GM19193 (cell line): ENCODE results near the gene DNAJB6.

Source experiments
- POLR2A ChIP-seq: IDR thresholded peaks from 4 replicates; pipeline ENCODE4 v1.6.1; 2011; ENCODE audit not compliant: insufficient read depth, insufficient read length; ENCODE audit errors: extremely low read depth

DNAJB6 gene

DNA sequence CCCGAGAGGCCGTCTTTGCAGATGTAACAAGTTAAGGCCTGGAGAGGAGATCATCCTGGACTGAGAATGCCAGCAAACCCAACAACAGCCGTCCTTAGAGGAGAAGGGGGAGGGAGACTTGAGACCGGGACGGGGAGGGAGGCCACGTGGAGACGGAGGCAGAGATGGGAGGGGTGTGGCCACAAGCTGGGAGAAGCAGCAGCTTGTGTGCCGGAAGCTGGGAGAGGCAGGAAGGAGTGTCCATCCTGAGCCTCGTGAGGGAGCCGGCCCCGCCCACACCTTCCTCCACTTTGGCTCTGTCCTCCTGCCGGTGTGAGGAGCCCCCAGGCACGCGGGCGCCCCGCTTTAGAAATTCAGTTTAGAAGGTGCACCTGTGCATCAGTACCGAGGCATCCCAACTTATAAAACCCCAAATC, 95.7 kb downstream of the DNAJB6 start:
- TF ChIP-seq POLR2A, result no peak

DNA sequence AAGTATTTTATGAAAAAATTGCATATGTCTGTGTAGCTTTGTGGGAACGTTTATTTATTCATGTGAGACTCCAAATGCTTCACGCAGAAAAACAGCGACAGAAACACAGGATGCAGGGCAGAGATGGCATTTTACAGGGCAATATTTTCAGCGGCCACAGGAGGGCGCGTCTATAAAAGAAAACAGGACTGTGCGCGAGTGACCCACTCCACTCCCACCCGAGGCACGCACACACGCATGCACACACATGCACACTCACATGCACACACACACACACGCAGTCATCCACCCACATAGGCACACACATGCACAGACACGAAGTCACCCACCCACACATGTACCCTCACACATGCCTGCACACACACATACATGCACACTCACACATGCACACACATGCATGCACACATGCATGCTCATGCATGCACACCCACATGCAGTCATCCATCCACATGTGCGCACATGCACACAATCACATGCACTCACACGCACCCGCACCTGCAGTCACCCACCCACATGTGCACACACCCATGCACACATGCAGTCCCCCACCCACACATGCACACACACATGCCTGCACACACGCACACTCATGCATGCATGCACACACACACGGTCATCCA, 96.3 kb downstream of the DNAJB6 start:
- TF ChIP-seq POLR2A, result no peak

DNA sequence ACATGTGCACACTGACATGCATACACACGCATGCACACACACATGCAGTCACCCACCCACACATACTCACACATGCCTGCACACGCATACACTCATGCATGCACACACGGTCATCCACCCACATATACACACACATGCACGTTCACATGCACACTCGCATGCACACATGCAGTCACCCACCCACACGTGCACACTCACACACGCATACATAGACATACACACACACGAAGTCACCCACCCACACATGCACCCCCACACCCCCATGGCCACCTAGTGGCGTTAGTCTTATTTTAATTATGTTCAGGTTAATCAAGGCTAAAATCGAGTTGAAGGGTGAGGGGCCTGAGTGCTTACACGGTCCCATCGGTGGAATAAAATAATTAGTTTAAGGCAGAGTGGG, 96.8 kb downstream of the DNAJB6 start:
- TF ChIP-seq POLR2A, result no peak

DNA sequence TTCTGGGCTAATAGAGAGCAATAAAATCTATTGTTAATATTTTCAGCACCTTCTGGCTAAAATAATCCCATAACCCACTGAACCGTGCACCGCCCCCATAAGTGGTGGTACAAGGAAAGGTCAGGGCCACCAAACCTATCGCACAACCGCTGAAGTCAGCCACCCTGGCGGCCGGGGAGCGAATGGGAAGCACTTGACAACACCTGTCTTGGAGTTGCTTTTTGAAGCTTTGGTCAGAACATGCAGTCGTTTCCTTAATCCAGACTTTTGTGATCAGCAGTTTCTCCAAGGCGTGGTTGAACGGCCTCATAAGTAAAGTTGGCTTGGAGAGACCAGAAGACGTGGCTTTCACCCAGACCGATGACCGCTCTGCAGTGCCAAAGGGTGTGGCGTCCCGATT, 97.4 kb downstream of the DNAJB6 start:
- TF ChIP-seq POLR2A, result no peak

DNA sequence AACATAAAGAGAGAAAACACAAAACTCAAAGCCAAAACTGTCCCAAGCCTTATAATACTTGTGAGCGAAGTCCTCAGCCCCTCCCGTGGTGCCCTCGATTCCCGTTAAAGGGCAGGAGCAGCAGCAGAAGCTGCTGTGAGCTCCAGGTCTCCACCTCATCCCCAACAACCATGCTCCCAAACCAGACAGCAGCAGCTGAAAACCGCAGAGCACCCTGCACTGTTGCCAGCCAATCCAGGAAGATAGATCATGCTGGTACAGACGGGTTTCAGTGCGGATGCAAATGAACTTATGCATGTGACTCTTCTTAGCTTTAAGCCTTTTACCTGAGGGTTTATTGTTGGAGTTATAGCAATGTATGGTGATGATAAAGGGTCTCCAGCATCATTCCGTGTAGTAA, 97.9 kb downstream of the DNAJB6 start:
- no peak for TF ChIP-seq POLR2A

DNA sequence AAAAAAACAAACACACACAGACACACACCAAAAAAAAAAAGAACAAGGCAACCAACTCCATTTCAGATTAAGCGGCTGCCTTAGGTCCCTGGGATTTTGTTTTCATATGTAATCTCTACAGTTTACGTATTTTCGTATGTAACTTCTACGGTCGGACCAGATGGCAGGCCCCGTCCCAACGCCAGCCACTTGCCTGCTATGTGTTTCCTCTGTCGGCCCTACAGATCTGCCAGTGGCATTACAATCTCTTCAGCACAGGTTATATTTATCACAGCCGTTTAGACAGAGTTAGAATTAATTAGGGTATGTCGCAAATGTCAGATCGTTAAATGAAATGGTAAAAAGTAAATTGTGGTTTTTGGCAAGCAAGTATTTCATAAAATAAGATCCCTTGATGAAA, 99.3 kb downstream of the DNAJB6 start:
- TF ChIP-seq POLR2A, result no peak

DNA sequence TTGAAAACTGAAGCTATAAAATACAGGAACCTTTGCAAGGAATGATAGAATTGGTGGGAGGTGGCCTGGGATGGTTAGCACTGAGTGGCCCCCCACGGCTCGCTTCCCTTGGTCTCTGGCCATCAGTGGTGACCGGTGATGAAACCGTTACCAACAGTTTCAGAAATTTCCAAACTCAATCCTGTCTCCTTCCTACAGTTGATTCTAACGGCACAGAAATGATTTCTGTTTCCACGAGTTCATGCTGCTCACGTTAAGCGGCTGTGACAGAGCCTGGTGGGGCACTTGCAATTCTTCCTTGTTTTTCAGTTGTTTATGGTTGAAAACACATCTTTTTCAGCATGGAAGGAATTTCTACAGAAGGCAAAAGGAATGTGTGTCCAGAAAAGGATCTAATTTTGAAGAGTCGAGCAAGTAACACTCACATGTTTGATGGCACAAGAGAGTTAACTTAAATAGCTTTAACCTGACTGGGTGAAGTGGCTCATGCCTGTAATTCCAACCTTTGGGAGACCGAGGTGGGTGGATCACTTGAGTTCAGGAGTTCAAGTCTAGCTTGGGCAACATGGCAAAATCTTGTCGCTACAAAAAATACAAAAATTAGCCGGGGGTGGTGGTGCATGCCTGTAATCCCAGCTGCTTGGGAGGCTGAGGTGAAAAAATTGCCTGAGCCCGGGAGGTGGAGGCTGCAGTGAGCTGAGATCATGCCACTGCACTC, 100.1 kb downstream of the DNAJB6 start:
- TF ChIP-seq POLR2A, result no peak

DNA sequence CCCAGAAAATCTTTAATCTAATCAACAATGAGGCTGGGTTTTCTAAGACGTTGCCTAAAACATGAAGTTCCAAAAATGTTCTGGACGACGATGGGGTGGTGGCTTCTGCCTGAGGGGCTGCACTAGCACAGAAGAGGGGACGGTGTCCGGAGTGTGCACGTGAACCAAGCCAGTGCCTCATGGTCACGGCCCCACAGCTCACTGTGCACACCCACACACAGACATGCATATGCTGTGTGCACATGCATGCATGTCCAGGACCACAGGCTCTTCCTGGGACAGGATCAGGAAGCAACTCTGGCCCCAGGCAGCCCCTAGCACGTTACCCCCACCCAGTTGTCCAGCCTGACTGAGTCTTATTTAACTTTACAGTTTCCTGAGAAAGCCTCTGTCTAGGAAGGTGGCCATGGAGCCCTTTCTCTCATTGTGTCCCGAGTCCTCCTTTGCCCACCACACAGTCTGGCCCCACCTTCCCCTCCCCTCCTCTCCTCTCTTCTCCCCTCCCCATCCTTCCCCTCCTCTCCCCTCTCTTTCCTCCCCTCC, 100.8 kb downstream of the DNAJB6 start:
- TF ChIP-seq POLR2A, result no peak

DNA sequence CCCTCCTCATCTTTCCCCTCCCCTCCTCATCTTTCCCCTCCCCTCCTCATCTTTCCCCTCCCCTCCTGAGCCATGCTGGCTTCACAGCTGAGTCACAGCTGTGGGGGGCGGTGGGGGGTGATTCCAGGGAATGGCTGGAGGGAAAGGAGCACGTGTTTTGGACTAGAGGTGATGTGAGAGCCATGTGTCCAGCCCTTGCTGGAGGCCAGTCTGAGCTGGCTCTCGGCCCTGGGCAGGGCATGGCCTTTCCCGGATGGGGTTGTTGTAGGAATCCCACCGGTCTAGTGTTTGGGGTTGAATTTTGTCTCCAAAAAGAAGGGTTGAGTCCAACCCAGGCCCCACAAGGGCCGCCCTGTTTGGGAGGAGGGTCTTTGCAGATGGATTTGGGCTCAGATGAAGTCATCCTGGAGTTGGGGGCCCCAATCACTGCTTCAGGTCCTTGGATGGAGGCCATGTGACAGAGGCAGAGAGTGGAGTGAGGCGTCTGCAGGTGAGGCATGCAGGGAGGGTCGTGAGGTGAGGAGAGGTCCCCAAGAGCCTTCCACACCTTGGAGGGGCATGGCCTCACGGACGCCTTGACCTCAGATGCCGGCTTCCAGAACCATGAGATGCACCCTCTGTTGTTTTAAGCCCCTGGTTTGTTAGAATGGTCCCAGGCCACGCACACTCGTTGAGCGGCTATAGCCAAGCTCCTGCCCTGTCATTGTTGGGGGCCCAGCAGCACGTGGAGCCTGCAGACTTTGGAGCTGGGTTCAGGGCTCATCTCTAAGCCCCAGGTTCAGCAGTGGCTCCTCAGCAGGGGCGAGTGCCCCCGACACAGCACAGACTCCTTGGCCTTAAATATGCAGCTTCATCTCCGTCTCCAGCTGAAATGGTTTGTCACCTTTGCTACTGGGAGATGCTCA, 101.6 kb downstream of the DNAJB6 start:
- no peak for TF ChIP-seq POLR2A

DNA sequence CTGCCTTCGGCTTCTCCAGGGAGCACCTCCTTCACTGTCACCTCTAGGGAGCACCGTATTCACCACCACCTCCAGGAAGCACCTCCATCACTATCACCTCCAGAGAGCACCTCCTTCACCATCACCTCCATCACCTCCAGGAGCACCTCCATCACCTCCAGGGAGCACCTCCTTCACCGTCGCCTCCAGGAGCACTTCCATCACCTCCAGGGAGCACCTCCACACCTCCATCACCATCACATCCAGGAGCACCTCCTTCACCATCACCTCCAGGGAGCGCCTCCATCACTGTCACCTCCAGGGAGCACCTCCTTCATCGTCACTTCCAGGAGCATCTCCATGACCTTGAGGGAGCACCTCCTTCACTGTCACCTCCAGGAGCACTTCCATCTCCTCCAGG, 102.3 kb downstream of the DNAJB6 start:
- TF ChIP-seq POLR2A, result no peak

DNA sequence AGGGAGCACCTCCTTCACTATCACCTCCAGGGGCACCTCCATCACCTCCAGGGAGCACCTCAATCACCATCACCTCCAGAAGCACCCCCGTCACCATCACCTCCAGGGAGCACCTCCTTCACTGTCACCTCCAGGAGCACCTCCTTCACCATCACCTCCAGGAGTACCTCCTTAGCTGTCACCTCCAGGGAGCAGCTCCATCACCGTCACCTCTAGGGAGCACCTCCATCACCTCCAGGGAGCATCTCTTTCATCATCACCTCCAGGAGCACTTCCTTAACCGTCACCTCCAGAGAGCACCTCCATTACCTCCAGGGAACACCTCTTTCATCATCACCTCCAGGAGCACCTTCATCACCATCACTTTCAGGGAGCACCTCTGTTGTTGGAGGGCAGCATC, 103.0 kb downstream of the DNAJB6 start:
- TF ChIP-seq POLR2A, result no peak

DNA sequence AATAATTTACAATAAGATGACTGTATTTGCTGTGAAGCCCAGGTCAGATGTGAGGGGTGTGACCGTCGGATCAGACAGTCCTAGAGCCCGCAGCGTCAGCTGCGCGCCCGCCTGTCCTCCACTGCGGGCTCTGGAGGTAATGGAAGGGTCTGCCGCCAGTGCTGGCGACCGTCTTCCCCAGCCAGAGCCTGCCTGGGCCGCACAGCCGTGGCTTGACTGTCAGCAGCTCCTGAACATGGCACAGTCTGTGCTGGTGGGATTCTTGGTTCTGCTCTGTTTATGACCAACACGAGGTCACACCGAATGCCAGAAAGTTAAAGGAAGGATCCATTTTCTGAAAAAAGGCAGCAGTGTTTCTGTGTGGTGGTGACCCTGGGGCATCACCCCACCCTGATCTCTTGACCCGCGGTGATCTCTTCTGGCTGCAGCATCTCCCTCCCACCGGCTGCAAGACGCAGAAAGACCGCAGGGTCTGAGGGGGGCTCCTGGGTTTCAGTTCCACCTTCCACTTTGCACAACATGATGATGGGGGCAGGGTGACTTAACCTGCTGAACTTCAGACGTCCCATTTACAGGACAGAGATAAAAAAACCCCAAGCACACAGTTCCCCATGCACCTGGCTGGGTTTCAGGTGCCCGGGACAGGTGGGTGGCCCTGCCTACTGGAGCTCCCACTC, 103.7 kb downstream of the DNAJB6 start:
- no peak for TF ChIP-seq POLR2A

DNA sequence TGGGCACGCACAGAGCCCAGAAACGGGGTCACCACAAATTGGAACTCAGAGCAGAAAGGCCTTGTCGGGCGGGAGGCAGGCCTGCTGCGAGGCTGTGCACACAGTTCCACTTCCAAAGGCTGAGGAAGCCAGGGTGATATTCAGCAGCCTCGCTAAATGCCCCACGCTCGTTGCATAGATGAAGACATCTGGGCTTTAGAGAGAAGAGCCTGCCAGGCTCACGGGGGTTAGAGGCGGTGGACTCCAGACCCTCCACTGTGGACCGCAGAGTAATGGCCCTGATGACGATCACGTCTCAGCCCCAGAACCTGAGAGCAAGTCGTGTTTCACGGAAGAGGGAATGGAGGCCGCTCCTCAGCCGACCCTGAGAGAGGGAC, 104.2 kb downstream of the DNAJB6 start:
- no peak for TF ChIP-seq POLR2A

DNA sequence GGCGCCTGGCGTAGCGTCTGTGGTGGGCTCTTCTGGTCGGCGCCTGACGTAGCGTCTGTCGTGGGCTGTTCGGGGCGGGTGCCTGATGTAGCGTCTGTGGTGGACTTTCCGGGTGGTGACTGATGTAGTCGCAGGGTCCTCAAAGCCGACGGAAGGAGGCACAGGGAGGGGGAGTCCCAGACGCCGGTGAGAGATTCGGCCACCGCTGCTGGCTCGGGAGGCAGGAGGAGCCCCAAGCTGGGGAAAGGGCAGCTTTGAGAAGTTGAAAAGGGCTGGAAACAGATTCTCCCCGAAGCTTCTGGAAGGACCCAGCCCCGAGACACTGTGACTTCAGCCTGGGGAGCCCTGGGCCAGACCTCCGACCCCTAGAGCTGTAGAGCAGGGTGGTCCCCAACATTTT, 105.7 kb downstream of the DNAJB6 start:
- no peak for TF ChIP-seq POLR2A
